Middle frontal gyrus (tissue), 1 donor: ENCODE measurements around the gene NECTIN4.
"Not testable (repeated sequence)": the region's sequence is repeated elsewhere in the genome, so short reads cannot be mapped to it uniquely, and the experiment has no call there.

Source experiments
- DNase-seq: peaks from one replicate; pipeline ENCODE4 v3.0.0-alpha.2; 2015; ENCODE audit warnings: low spot score; ENCODE audit errors: extremely low spot score

NECTIN4 gene

DNA sequence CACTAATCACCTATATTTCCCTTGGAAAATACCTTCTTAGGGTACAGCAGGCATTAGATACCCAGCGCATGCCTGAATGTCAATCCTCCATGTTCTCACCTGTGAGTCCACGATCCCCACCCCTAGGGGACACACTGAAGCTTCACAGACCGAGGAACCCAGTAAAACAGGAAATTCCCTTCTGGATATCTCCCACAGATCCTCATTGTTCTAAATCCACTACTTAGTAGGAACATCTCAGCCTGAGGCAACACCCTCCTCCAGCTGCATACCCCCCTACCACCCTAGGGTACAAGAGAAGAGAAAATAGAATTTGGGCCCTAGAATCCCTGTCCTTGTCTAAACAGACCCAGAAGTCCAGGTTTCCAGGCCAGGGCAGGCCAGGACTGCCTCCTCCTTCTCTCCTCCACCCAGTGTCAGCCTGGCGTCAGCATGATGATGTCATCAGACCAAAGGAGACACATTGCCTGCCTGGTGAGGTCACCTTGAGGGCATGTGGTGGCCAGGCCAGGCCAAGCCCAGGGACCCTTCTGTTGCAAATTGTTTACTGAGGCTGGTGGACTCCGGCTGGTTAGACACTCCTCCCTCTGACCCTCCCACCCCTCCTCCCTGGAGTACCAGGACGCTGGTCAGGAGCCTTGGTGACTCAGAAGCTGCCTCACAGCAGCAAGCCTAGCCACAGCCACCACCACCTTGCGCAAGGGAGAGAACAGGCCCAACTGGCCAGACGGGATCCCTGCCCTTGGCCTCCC is 6.2 kb downstream of the NECTIN4 start:
- DNase-seq: no peak

DNA sequence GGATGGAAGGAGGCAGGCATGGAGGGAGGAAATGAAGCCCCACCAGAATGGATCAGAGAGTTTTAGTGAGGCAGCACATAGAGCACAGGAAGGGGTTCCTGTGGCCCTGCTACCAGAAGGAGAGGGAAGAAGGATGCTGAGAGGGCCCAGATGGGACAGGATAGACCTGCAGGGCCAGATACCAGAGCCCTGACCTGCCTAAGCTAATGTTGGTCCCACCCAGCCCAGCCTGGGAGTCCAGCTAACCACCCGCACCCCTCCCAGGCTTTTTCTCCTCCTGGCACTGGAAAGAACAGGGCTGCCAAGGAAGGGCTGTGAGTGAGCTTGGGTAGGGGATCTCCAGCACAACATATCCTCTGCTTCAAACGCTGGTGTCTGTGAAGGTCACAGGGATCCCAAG is 6.9 kb downstream of the NECTIN4 start:
- no peak for DNase-seq

- DNase-seq: no peak
Observed at GRCh38 chr1:161081519-161081918, 7.8 kb downstream of the NECTIN4 start.

DNA sequence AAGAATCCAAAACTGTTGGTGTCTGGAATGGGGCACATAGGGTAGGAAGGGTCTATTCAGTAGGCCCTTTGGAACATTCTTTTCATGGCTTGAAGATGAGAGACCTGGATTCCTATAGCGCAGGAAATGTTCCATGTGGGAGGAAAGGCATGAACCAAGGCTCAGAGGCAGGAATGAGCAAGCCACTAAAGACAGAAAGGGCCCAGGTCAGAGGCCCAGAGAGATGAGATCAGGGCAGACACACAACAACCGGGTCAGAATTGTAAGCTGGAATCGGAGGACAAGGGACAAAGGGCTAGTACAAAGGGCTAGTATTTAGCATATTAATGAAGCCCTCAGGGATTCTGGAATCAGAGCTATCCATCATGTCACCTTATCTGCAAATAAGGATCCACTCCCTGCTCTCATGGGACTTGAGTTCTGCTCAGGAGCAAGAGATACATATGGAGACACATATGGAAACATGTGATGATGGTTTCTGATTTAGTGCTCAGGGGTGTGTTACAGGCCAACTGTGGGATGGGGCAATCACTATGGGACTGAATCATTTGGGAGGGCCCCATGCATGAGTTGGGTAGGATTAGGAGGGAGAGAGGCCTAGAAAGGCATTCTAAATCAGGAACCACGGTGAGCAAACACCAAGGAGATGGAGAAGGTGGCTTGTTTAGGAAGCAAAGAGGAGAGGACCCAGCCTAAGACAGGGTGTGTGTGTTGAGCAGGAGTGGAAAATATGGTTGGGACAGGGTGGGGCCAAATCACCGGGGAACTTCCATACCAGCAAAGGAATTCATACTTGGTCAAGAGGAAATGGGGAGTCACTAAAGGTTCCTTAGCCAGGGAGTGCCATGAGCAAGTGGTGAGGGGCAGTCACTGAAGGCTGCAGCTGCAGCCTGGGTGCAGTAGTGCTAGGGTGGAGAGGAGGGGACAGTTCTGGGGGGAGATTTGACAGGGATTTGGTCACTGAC is 8.6 kb downstream of the NECTIN4 start:
- DNase-seq: no peak

- DNase-seq: no peak
Observed at GRCh38 chr1:161079436-161080110, 9.8 kb downstream of the NECTIN4 start.

DNA sequence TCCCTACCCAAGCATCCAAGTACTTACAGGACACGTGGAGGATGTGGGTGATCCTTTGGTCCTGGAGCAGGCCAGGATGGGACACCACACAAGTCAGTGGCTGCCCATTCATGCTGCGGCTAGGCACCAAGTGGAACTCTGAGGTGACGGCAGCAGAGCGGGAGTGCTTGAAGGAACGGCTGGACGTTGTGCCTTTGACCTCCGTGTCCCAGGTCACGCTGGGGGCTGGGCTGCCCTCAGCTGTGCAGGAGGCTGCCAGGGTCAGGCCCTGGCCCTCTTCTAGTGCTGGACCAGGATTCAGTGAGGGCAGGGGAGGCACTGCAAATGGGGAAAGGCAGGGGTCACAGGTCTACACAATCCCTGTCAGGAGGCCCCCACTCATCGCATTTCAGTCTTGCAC is 11.9 kb downstream of the NECTIN4 start:
- no peak for DNase-seq

- no peak for DNase-seq
Observed at GRCh38 chr1:161076410-161076809, 12.9 kb downstream of the NECTIN4 start.

DNA sequence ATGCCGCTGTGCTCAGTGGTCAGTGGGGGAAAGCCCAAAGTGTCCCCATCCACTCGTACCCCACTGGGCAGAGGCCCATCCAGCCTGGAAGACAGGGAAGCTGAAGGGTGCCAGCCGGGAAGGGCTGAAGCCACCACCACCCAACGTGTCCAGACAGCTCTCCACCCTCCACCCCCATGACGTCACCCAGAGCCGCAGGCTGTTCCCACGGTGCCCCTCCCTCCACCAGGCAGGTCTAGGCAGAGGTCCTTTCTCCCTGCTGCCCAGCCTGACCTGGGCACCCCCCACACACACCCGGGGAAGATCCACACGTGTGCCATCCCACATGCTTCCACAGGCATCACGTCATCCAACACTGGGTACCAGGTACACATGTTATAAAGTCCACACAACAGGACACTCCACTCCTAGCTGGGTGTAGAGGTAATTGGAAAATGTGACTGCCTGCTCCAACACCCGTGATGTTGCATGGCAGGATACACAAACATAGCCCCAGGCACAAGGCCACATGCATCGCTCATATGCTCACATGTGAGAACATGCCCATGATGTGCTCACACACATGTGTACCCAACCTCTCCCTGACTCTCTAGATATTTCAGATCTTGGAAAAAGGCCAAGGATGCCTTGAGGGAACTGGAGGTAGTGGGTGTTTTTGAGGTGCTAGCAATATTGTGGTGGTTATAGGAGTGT is 14.5 kb downstream of the NECTIN4 start:
- DNase-seq: no peak

DNA sequence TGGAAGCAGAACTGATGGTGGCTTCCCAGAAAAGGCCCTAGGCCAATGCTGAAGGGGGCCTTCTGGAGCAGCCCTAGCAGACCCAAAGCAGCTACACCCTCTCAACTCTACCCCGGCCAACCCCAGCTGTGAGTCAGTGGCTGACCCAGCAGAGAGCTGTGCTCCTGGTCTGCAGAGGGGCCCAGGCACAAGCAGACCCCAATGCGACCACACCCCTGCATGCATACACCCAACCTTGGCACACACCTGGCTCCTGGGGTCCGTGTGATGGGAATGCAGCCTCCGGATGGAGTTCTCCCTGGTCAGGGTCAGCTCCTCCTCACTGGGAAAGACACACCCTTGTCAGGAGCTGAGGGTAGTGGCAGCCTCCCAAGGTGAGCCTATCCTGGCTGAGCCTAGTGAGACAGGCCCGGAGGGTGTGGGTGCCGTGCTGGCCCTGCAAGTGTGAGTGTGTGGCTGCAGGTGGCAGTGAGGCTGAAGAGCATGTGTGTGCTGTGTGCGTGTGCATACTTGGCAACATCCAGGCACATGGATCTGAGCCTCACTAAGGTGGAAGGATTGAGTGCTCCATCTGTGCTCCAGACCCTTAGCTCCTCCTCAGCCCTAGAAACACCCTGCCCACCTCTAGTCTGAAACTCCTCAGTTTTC is 15.8 kb downstream of the NECTIN4 start:
- DNase-seq: no peak

GRCh38 chr1:161072751-161073449 is 16.5 kb downstream of the NECTIN4 start:
- DNase-seq: no peak

GRCh38 chr1:161071886-161072371 is 17.4 kb downstream of the NECTIN4 start:
- no peak for DNase-seq

DNA sequence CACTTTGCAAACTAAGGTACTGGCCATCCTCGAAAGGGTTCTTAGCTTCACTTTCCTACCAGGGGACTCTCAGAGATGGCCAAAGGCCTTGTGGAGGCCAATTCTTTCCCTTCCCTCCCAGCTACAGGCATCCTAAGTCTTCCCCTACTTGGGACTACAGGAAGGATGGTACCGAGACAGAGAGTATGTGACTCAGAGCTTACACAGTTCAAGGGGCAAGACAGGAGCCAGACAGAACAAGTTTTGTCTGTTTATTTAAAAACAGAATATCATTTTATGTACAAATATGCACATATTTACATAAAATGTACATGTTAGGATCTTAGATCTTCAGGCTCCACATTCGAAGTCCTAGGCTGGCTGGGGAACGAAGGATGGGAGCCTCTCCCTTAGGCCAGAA is 18.6 kb downstream of the NECTIN4 start:
- no peak for DNase-seq

DNA sequence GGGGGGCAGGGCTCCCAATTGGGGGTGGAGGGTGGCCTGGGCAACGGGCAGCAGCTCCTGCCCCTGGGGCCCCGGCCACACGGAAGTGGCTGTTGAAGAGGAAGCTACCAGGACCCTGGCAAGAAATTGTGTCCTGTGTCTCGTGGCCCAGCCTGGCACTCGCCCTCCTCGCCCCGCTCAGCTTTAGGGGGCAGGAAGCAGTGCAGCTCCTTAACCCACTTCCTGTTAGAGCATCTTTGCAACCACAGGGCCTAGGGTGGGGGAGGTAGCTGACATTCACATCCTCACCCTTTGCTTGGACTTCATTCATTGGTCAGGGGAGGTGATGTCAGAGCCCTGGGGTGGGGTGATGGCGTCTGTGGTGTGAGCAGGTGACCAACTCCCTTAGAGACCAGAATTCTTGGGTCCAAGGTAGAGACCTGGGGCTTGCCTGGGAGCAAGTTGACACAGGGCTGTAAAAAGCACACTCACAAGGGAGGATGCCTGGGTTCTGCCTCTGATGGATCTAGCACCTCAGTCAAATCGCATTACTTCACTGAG is 19.6 kb downstream of the NECTIN4 start, which contains the start of gene ARHGAP30:
Gene ARHGAP30, minus strand, starts transcription at position 161 of the 540 bp plus-strand sequence. CDS start 267 bp downstream, outside the sequence.
- DNase-seq: no peak

GRCh38 chr1:161069241-161069640 is 20.1 kb downstream of the NECTIN4 start:
- DNase-seq: no peak

DNA sequence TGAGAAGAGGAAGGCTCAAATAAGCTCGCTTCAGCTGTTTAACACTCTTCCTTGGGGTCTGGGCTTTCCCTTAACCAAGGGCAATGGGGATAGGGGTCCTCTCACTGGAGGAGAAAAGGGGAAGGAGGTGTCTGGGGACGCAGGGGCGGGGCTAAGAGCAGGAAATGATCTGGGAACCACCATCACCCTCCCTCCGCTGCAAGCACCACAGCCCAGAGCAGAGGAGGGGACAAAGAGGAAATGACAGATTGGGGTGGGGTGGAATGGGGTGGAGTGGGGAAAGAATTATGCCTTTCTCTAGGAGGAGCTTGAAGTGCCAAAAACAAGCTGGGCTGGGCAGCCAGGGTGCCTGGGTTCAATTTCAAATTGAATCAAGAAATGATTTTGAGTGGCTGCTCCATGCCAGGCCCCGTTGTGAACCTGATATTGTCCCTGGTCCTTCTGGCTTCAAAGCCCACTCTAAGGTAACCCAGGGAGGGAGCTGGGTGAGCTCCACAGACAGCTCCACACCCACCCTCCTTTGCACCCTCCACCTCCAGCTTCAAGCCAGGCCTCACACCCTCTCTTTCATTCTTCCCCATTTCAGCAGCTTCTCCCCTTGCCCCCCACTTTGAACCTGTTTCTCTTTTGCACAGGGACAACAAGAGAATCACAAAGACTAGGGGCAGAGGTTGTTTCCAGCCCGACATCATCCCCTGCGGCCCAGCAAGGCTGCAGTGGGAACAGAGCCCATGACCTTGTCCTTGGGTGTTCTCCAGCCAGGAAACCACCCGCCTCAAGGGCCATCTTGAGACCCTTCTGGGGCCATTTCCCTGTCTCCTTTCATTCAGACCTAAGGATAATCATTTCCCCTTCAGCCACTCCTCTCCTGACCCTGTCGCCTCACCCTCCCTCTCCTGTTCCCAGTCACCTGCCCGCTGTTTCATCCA is 20.8 kb downstream of the NECTIN4 start:
- DNase-seq: no peak

DNA sequence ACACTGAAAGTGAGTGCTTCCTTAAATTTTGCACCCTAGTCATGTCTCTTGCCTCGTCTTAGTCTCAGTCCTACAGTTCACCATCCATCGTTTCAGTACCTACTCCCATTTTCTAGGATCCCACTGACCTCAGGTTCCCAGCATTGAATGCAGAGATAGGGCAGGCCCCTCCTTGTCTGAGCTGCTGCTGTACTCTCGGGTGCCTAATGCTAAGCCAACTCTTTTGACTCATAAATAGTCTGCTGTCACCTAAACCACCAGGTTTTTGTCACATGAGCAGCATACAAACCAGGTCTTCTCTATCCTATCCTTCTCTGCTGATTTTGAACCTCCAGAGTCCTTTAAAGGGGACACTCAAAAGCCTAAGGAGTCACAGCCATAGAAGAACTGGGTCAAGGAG is 22.7 kb downstream of the NECTIN4 start:
- DNase-seq: no peak

- not testable (repeated sequence) for DNase-seq
Observed at GRCh38 chr1:161065681-161066080, 23.7 kb downstream of the NECTIN4 start.

GRCh38 chr1:161063936-161064335 is 25.4 kb downstream of the NECTIN4 start:
- DNase-seq: not testable (repeated sequence)
